ENCODE measurements around the gene DNAH9. TPM values are rescaled to one million over a fixed set of nuclear protein-coding genes. Genes with fewer than 3 reads are reported as not detected.

Gene DNAH9
- total RNA-seq, 1 donor from 2014 or later = 0.98 TPM

- intact Hi-C loops (cut with DNase I) = no loop called here
- ATAC-seq = no peak
- no peak for DNase-seq (ENCODE audit: low spot score)
These were observed 392.2 kb downstream of the DNAH9 start for GRCh38 chr17:11990363-11990983.

GRCh38 chr17:11991461-11991860 lies 393.2 kb downstream of the DNAH9 start:
- DNase-seq (ENCODE audit: low spot score) = no peak
- no peak for ATAC-seq
- intact Hi-C loops (cut with DNase I) = no loop called here

GRCh38 chr17:11996722-11997146 lies 398.5 kb downstream of the DNAH9 start:
- intact Hi-C loops (cut with DNase I) = no loop called here
- ATAC-seq (peak; percentile 25), DNase-seq (ENCODE audit: low spot score) (no peak)

- DNase-seq (ENCODE audit: low spot score) = peak; percentile 98
- ATAC-seq = peak; percentile 100
- intact Hi-C loops (cut with DNase I) = no loop called here
These were observed 399.1 kb downstream of the DNAH9 start, which contains the start of gene ZNF18 for GRCh38 chr17:11997147-11997971. Gene ZNF18, minus strand, starts transcription at chr17:11997475. Its CDS starts 4,646 bp downstream, at chr17:11992829.

GRCh38 chr17:11997972-11998233 lies 399.6 kb downstream of the DNAH9 start:
- intact Hi-C loops (cut with DNase I) = no loop called here
- peak; percentile 2 for ATAC-seq

GRCh38 chr17:11999696-12000095 lies 401.4 kb downstream of the DNAH9 start:
- intact Hi-C loops (cut with DNase I) = no loop called here
- DNase-seq (ENCODE audit: low spot score) (no peak), ATAC-seq (no peak)

More at GRCh38 chr17:11997972-11998233, 399.6 kb downstream of the DNAH9 start:
- no peak for DNase-seq (ENCODE audit: low spot score)

- no peak for DNase-seq (ENCODE audit: low spot score)
- intact Hi-C loops (cut with DNase I) = no loop called here
- ATAC-seq = no peak
These were observed 409.2 kb downstream of the DNAH9 start for GRCh38 chr17:12007466-12007865.

Data from sciatic nerve (tissue), 2 donors.